ENCODE measurements around the gene SUMF2.
"Not testable (repeated sequence)": the region's sequence is repeated elsewhere in the genome, so short reads cannot be mapped to it uniquely, and the experiment has no call there.

The SUMF2 gene

GRCh38 chr7:56063882-56064625 is at the start of gene SUMF2:
TSS of gene SUMF2 (plus strand) at chr7:56064286. CDS start at chr7:56064312, 26 bp downstream.
- Histone ChIP-seq H3K36me3 (ENCODE audit: control insufficient read depth in 5 of 5, insufficient read depth in 5 of 5, low read length in 5 of 5) (peaks cover 31 to 47% (median 33%) of the 10 kb centered on the region in 5 donors), H3K4me1 (ENCODE audit: control insufficient read depth in 5 of 5, insufficient read depth in 5 of 5, low read length in 5 of 5) (peaks cover 0 to 14% (median 12%) of the 10 kb centered on the region in 5 donors), H3K27ac (ENCODE audit: low read depth, low read length) (peak within 1 kb of the TSS; percentile 92), H3K4me3 (ENCODE audit: low read depth in 1 of 5, low read length in 5 of 5) (peak within 1 kb of the TSS; percentile 72 to 89 (median 84)), H3K9ac (ENCODE audit: low read length in 5 of 5) (peak within 1 kb of the TSS in 4 of 5 donors; percentile 72 to 87 (median 80)), H3K27me3 (ENCODE audit: control insufficient read depth in 5 of 5, insufficient read depth in 4 of 5, low read length in 5 of 5) (no peaks in the 10 kb centered on the region), H3K9me3 (ENCODE audit: control insufficient read depth in 5 of 5, low read length in 5 of 5) (no peaks in the 10 kb centered on the region)

GRCh38 chr7:56017015-56017414 is 47.1 kb upstream of the SUMF2 start:
- not testable (repeated sequence) for H3K4me3 ChIP-seq (ENCODE audit: low read depth in 1 of 5, low read length in 5 of 5); H3K9me3 ChIP-seq (ENCODE audit: control insufficient read depth in 5 of 5, low read length in 5 of 5); H3K27ac ChIP-seq (ENCODE audit: low read depth, low read length); H3K27me3 ChIP-seq (ENCODE audit: control insufficient read depth in 5 of 5, insufficient read depth in 4 of 5, low read length in 5 of 5); H3K4me1 ChIP-seq (ENCODE audit: control insufficient read depth in 5 of 5, insufficient read depth in 5 of 5, low read length in 5 of 5); H3K9ac ChIP-seq (ENCODE audit: low read length in 5 of 5)
- H3K36me3 ChIP-seq (ENCODE audit: control insufficient read depth in 5 of 5, insufficient read depth in 5 of 5, low read length in 5 of 5), result peaks cover 5 to 30% (median 11%) of the 10 kb centered on the region in 5 donors

GRCh38 chr7:56019501-56019900 is 44.6 kb upstream of the SUMF2 start:
- no peak overlapping the region for H3K9ac ChIP-seq (ENCODE audit: low read length in 5 of 5)
- no peaks in the 10 kb centered on the region for H3K4me1 ChIP-seq (ENCODE audit: control insufficient read depth in 5 of 5, insufficient read depth in 5 of 5, low read length in 5 of 5)
- no peak overlapping the region for H3K27ac ChIP-seq (ENCODE audit: low read depth, low read length)
- peaks cover 5 to 22% (median 11%) of the 10 kb centered on the region in 5 donors for H3K36me3 ChIP-seq (ENCODE audit: control insufficient read depth in 5 of 5, insufficient read depth in 5 of 5, low read length in 5 of 5)
- no peaks in the 10 kb centered on the region for H3K27me3 ChIP-seq (ENCODE audit: control insufficient read depth in 5 of 5, insufficient read depth in 4 of 5, low read length in 5 of 5)
- no peaks in the 10 kb centered on the region for H3K9me3 ChIP-seq (ENCODE audit: control insufficient read depth in 5 of 5, low read length in 5 of 5)
- no peak overlapping the region for H3K4me3 ChIP-seq (ENCODE audit: low read depth in 1 of 5, low read length in 5 of 5)

- no peaks in the 10 kb centered on the region for H3K27me3 ChIP-seq (ENCODE audit: control insufficient read depth in 5 of 5, insufficient read depth in 4 of 5, low read length in 5 of 5)
- no peak overlapping the region for H3K27ac ChIP-seq (ENCODE audit: low read depth, low read length)
- peaks cover 0 to 20% (median 9%) of the 10 kb centered on the region in 5 donors for H3K36me3 ChIP-seq (ENCODE audit: control insufficient read depth in 5 of 5, insufficient read depth in 5 of 5, low read length in 5 of 5)
- no peak overlapping the region for H3K9ac ChIP-seq (ENCODE audit: low read length in 5 of 5)
- H3K9me3 ChIP-seq (ENCODE audit: control insufficient read depth in 5 of 5, low read length in 5 of 5), result no peaks in the 10 kb centered on the region
- H3K4me1 ChIP-seq (ENCODE audit: control insufficient read depth in 5 of 5, insufficient read depth in 5 of 5, low read length in 5 of 5), result no peaks in the 10 kb centered on the region
- H3K4me3 ChIP-seq (ENCODE audit: low read depth in 1 of 5, low read length in 5 of 5), result no peak overlapping the region
These were observed 40.6 kb upstream of the SUMF2 start for GRCh38 chr7:56023500-56023899.

- no peaks in the 10 kb centered on the region for H3K9me3 ChIP-seq (ENCODE audit: control insufficient read depth in 5 of 5, low read length in 5 of 5)
- H3K4me1 ChIP-seq (ENCODE audit: control insufficient read depth in 5 of 5, insufficient read depth in 5 of 5, low read length in 5 of 5), result peaks cover 0 to 5% (median under 1%) of the 10 kb centered on the region in 5 donors
- no peak overlapping the region for H3K9ac ChIP-seq (ENCODE audit: low read length in 5 of 5)
- H3K36me3 ChIP-seq (ENCODE audit: control insufficient read depth in 5 of 5, insufficient read depth in 5 of 5, low read length in 5 of 5), result peaks cover 0 to 6% (median 3%) of the 10 kb centered on the region in 5 donors
- H3K4me3 ChIP-seq (ENCODE audit: low read depth in 1 of 5, low read length in 5 of 5), result no peak overlapping the region
- H3K27ac ChIP-seq (ENCODE audit: low read depth, low read length), result no peak overlapping the region
- no peaks in the 10 kb centered on the region for H3K27me3 ChIP-seq (ENCODE audit: control insufficient read depth in 5 of 5, insufficient read depth in 4 of 5, low read length in 5 of 5)
These were observed 37.5 kb upstream of the SUMF2 start for GRCh38 chr7:56026538-56026937.

- Histone ChIP-seq H3K36me3 (ENCODE audit: control insufficient read depth in 5 of 5, insufficient read depth in 5 of 5, low read length in 5 of 5) (peaks cover 0 to 2% (median 0%) of the 10 kb centered on the region in 5 donors), H3K9ac (ENCODE audit: low read length in 5 of 5) (no peak overlapping the region), H3K4me1 (ENCODE audit: control insufficient read depth in 5 of 5, insufficient read depth in 5 of 5, low read length in 5 of 5) (peaks cover 0 to 21% (median 15%) of the 10 kb centered on the region in 5 donors), H3K27me3 (ENCODE audit: control insufficient read depth in 5 of 5, insufficient read depth in 4 of 5, low read length in 5 of 5) (no peaks in the 10 kb centered on the region), H3K27ac (ENCODE audit: low read depth, low read length) (no peak overlapping the region), H3K4me3 (ENCODE audit: low read depth in 1 of 5, low read length in 5 of 5) (no peak overlapping the region), H3K9me3 (ENCODE audit: control insufficient read depth in 5 of 5, low read length in 5 of 5) (no peaks in the 10 kb centered on the region)
These were observed 35.0 kb upstream of the SUMF2 start for GRCh38 chr7:56028942-56029630.

- Histone ChIP-seq H3K9me3 (ENCODE audit: control insufficient read depth in 5 of 5, low read length in 5 of 5) (no peaks in the 10 kb centered on the region), H3K27ac (ENCODE audit: low read depth, low read length) (no peak overlapping the region), H3K4me1 (ENCODE audit: control insufficient read depth in 5 of 5, insufficient read depth in 5 of 5, low read length in 5 of 5) (peaks cover 0 to 24% (median 19%) of the 10 kb centered on the region in 5 donors), H3K4me3 (ENCODE audit: low read depth in 1 of 5, low read length in 5 of 5) (no peak overlapping the region), H3K36me3 (ENCODE audit: control insufficient read depth in 5 of 5, insufficient read depth in 5 of 5, low read length in 5 of 5) (peaks cover 0 to 2% (median 0%) of the 10 kb centered on the region in 5 donors), H3K9ac (ENCODE audit: low read length in 5 of 5) (no peak overlapping the region), H3K27me3 (ENCODE audit: control insufficient read depth in 5 of 5, insufficient read depth in 4 of 5, low read length in 5 of 5) (no peaks in the 10 kb centered on the region)
These were observed 33.7 kb upstream of the SUMF2 start for GRCh38 chr7:56030340-56030739.

- not testable (repeated sequence) for H3K9ac ChIP-seq (ENCODE audit: low read length in 5 of 5); H3K27ac ChIP-seq (ENCODE audit: low read depth, low read length); H3K4me3 ChIP-seq (ENCODE audit: low read depth in 1 of 5, low read length in 5 of 5); H3K9me3 ChIP-seq (ENCODE audit: control insufficient read depth in 5 of 5, low read length in 5 of 5); H3K36me3 ChIP-seq (ENCODE audit: control insufficient read depth in 5 of 5, insufficient read depth in 5 of 5, low read length in 5 of 5); H3K27me3 ChIP-seq (ENCODE audit: control insufficient read depth in 5 of 5, insufficient read depth in 4 of 5, low read length in 5 of 5)
- peaks cover 0 to 24% (median 19%) of the 10 kb centered on the region in 5 donors for H3K4me1 ChIP-seq (ENCODE audit: control insufficient read depth in 5 of 5, insufficient read depth in 5 of 5, low read length in 5 of 5)
These were observed 32.5 kb upstream of the SUMF2 start for GRCh38 chr7:56031556-56031955.

- not testable (repeated sequence) for H3K27ac ChIP-seq (ENCODE audit: low read depth, low read length); H3K27me3 ChIP-seq (ENCODE audit: control insufficient read depth in 5 of 5, insufficient read depth in 4 of 5, low read length in 5 of 5); H3K4me3 ChIP-seq (ENCODE audit: low read depth in 1 of 5, low read length in 5 of 5); H3K9ac ChIP-seq (ENCODE audit: low read length in 5 of 5); H3K9me3 ChIP-seq (ENCODE audit: control insufficient read depth in 5 of 5, low read length in 5 of 5); H3K36me3 ChIP-seq (ENCODE audit: control insufficient read depth in 5 of 5, insufficient read depth in 5 of 5, low read length in 5 of 5)
- H3K4me1 ChIP-seq (ENCODE audit: control insufficient read depth in 5 of 5, insufficient read depth in 5 of 5, low read length in 5 of 5), result peaks cover 0 to 24% (median 19%) of the 10 kb centered on the region in 5 donors
These were observed 31.5 kb upstream of the SUMF2 start for GRCh38 chr7:56032578-56032977.
